Measurements from ENCODE around the gene SPON1. TPM values are rescaled to one million over a fixed set of nuclear protein-coding genes. Genes with fewer than 3 reads are reported as not detected.

Gene SPON1
- total and polyA plus RNA-seq, 4 donors = 0.72 to 4.9 (median 1.2) TPM

- Histone ChIP-seq H3K36me3 (ENCODE audit: control insufficient read depth in 4 of 4, insufficient read depth in 3 of 4, low read depth in 1 of 4, low read length in 3 of 4) (no peaks in the 10 kb centered on the region), H3K4me1 (ENCODE audit: control insufficient read depth in 4 of 4, insufficient read depth in 4 of 4, low read length in 3 of 4) (no peaks in the 10 kb centered on the region), H3K27me3 (ENCODE audit: control insufficient read depth in 4 of 4, insufficient read depth in 4 of 4, low read length in 3 of 4) (peaks cover 0 to 8% (median 0%) of the 10 kb centered on the region in 4 donors), H3K9me3 (ENCODE audit: control insufficient read depth in 4 of 4, low read length in 3 of 4) (no peaks in the 10 kb centered on the region), H3K27ac (ENCODE audit: low read depth in 1 of 2, low read length in 2 of 2) (no peak overlapping the region), H3K9ac (ENCODE audit: low read depth in 1 of 2, low read length in 2 of 2) (no peak overlapping the region), H3K4me3 (ENCODE audit: low read depth in 1 of 3, low read length in 3 of 3) (no peak overlapping the region)
- 90% methylated on average over 4 of the region's 4 CpGs for WGBS
- TF ChIP-seq RXRA (IDR thresholded peaks at IDR 0.05) = no peak
- TF ChIP-seq MAX (IDR thresholded peaks at IDR 0.05) = no peak
- no peak for TF ChIP-seq REST (IDR thresholded peaks at IDR 0.05)
- no peak for TF ChIP-seq FOXA1 (IDR thresholded peaks at IDR 0.05)
- TF ChIP-seq HNF4G (IDR thresholded peaks at IDR 0.05) = no peak
- no peak for TF ChIP-seq FOXA2 (IDR thresholded peaks at IDR 0.05)
- TF ChIP-seq CTCF (IDR thresholded peaks at IDR 0.05; ENCODE audit: low read depth, low read length, missing input control) = no peak
- TF ChIP-seq NR2F2 (IDR thresholded peaks at IDR 0.05) = no peak
- TF ChIP-seq ATF3 (IDR thresholded peaks at IDR 0.05) = no peak
- TF ChIP-seq ZBTB33 (IDR thresholded peaks at IDR 0.05) = no peak
- TF ChIP-seq RAD21 (IDR thresholded peaks at IDR 0.05) = no peak
- no peak for TF ChIP-seq EGR1 (IDR thresholded peaks at IDR 0.05; ENCODE audit: low read depth in 2 of 2)
- no peak for TF ChIP-seq HNF4A (conservative IDR thresholded peaks at IDR 0.05)
- no peak for DNase-seq (ENCODE audit: low spot score)
Measured at GRCh38 chr11:14102766-14103165, 140.2 kb downstream of the SPON1 start.

GRCh38 chr11:14105446-14105845 is 142.9 kb downstream of the SPON1 start:
- H3K27me3 ChIP-seq (ENCODE audit: control insufficient read depth in 4 of 4, insufficient read depth in 4 of 4, low read length in 3 of 4) = peaks cover 0 to 8% (median 0%) of the 10 kb centered on the region in 4 donors
- no peaks in the 10 kb centered on the region for H3K36me3 ChIP-seq (ENCODE audit: control insufficient read depth in 4 of 4, insufficient read depth in 3 of 4, low read depth in 1 of 4, low read length in 3 of 4)
- no peak overlapping the region for H3K9ac ChIP-seq (ENCODE audit: low read depth in 1 of 2, low read length in 2 of 2)
- no peaks in the 10 kb centered on the region for H3K9me3 ChIP-seq (ENCODE audit: control insufficient read depth in 4 of 4, low read length in 3 of 4)
- no peak for DNase-seq (ENCODE audit: low spot score)
- H3K4me1 ChIP-seq (ENCODE audit: control insufficient read depth in 4 of 4, insufficient read depth in 4 of 4, low read length in 3 of 4) = no peaks in the 10 kb centered on the region
- no peak overlapping the region for H3K4me3 ChIP-seq (ENCODE audit: low read depth in 1 of 3, low read length in 3 of 3)
- no peak overlapping the region for H3K27ac ChIP-seq (ENCODE audit: low read depth in 1 of 2, low read length in 2 of 2)
- 84% methylated on average over 1 of the region's 1 CpG for WGBS
- TF ChIP-seq TAF1 (conservative IDR thresholded peaks at IDR 0.05) = no peak
- TF ChIP-seq ATF3 (IDR thresholded peaks at IDR 0.05) = no peak
- no peak for TF ChIP-seq NR2F2 (IDR thresholded peaks at IDR 0.05)
- TF ChIP-seq YY1 (IDR thresholded peaks at IDR 0.05) = no peak
- no peak for TF ChIP-seq JUND (IDR thresholded peaks at IDR 0.05)
- TF ChIP-seq FOXA2 (IDR thresholded peaks at IDR 0.05) = no peak
- no peak for TF ChIP-seq CTCF (IDR thresholded peaks at IDR 0.05; ENCODE audit: low read depth, low read length, missing input control)
- TF ChIP-seq SP1 (IDR thresholded peaks at IDR 0.05) = no peak
- no peak for TF ChIP-seq HNF4A (conservative IDR thresholded peaks at IDR 0.05)
- no peak for TF ChIP-seq RAD21 (IDR thresholded peaks at IDR 0.05)
- no peak for TF ChIP-seq REST (IDR thresholded peaks at IDR 0.05)
- no peak for TF ChIP-seq EGR1 (IDR thresholded peaks at IDR 0.05; ENCODE audit: low read depth in 2 of 2)
